HCT116 (cell line): Measurements from ENCODE around the gene DKK3.

Experiments used
- CTCF ChIP-seq, 3 experiments: fragments of 200-600 bp in 1 of 3; sonication (generic) in 1 of 3; IDR thresholded peaks in 2 of 3; conservative IDR thresholded peaks in 1 of 3; 2 replicates each; pipeline ENCODE4 v1.5.1; 2012 to 2017; ENCODE audit warnings: low read depth in 2 of 3, low read length in 2 of 3, antibody characterized with exemption in 1 of 3, borderline replicate concordance in 1 of 3, control low read depth in 1 of 3, mild to moderate bottlenecking in 1 of 3, mixed read lengths in 1 of 3, mixed run types in 1 of 3, moderate library complexity in 1 of 3; ENCODE audit not compliant: insufficient read depth in 1 of 3
- SIN3A ChIP-seq: IDR thresholded peaks from 2 replicates; pipeline ENCODE4 v1.6.1; 2012; ENCODE audit warnings: low read depth

GRCh38 chr11:11915625-11916024 lies 92.8 kb downstream of the DKK3 start:
- TF ChIP-seq CTCF (IDR thresholded peaks at IDR 0.05 in 2 of 3, conservative IDR thresholded peaks at IDR 0.05 in 1 of 3; ENCODE audit: borderline replicate concordance in 1 of 3, insufficient read depth in 1 of 3, low read depth in 2 of 3, low read length in 2 of 3) (no peak), SIN3A (no peak)
